Tibial nerve (tissue), 4 donors: ENCODE results near the gene FCN3. TPM values are rescaled to one million over a fixed set of nuclear protein-coding genes. Genes with fewer than 3 reads are reported as not detected.

Experiments
- DNase-seq, 2 donors: peaks; one replicate each; pipeline ENCODE4 v3.0.0-alpha.2; 2019; ENCODE audit warnings: low spot score in 2 of 2
- H3K27ac ChIP-seq, 4 donors: fragments of 200-600 bp; sonication (generic) in 3 of 4; one replicate each; pipeline ENCODE4 v1.5.1; 2017 to 2019; ENCODE audit warnings: mild to moderate bottlenecking in 1 of 4
- H3K27me3 ChIP-seq, 2 donors: fragments of 200-600 bp; sonication (generic) in 1 of 2; one replicate each; pipeline versions ENCODE4 v1.5.1 to v1.6.0; 2017 to 2019
- H3K36me3 ChIP-seq, 3 donors: fragments of 200-600 bp; sonication (generic); one replicate each; pipeline ENCODE4 v1.5.1; 2018 to 2019
- H3K4me1 ChIP-seq, 4 donors: fragments of 200-600 bp; sonication (generic) in 3 of 4; one replicate each; pipeline ENCODE4 v1.5.1; 2017 to 2019
- H3K4me3 ChIP-seq, 4 donors: fragments of 200-600 bp; sonication (generic) in 3 of 4; one replicate each; pipeline ENCODE4 v1.5.1; 2017 to 2019; ENCODE audit warnings: mild to moderate bottlenecking in 1 of 4, moderate library complexity in 1 of 4
- H3K9me3 ChIP-seq, 4 donors: fragments of 200-600 bp; sonication (generic) in 3 of 4; one replicate each; pipeline ENCODE4 v1.5.1; 2017 to 2019
- CTCF ChIP-seq, 5 experiments: fragments of 200-600 bp in 3 of 5; fragments of 450-650 bp in 2 of 5; sonication (generic) in 3 of 5; IDR thresholded peaks; one replicate each; pipeline ENCODE4 v1.5.1; 2016 to 2019; ENCODE audit warnings: antibody characterized with exemption in 5 of 5, mild to moderate bottlenecking in 3 of 5, moderate library complexity in 2 of 5
- EP300 ChIP-seq, 2 donors: sonication (generic); formaldehyde crosslinking; IDR thresholded peaks; one replicate each; pipeline ENCODE4 v1.6.1; 2017; ENCODE audit warnings: antibody characterized with exemption in 2 of 2, mild to moderate bottlenecking in 1 of 2
- POLR2A ChIP-seq, 2 donors: fragments of 450-650 bp; IDR thresholded peaks; one replicate each; pipeline ENCODE4 v1.6.1; 2017; ENCODE audit warnings: antibody characterized with exemption in 2 of 2, mild to moderate bottlenecking in 2 of 2, moderate library complexity in 2 of 2
- WGBS, 2 donors: methylation state at CpG; one replicate each; pipeline ENCODE4 v1.1.5; 2018; 5-methylcytosine and 5-hydroxymethylcytosine counted together
- total RNA-seq, 4 donors: library from RNA; depleted of rRNA; stranded (reverse); fragments of >200 nt; gene quantifications; one replicate each; pipeline ENCODE4 v1.1.0, GENCODE V29; 2016

The FCN3 gene
- total RNA-seq, 4 donors from 2014 or later, result 2.5 to 8.7 (median 3.7) TPM; not detected in 1

GRCh38 chr1:27358038-27358927 is 16.3 kb downstream of the FCN3 start:
- TF ChIP-seq POLR2A (IDR thresholded peaks at IDR 0.05), result no peak
- TF ChIP-seq EP300 (IDR thresholded peaks at IDR 0.05), result no peak
- TF ChIP-seq CTCF (IDR thresholded peaks at IDR 0.05), result no peak
- DNase-seq, result no peak
- peaks cover 0 to 31% (median 10%) of the 10 kb centered on the region in 4 donors for H3K4me1 ChIP-seq
- WGBS, 2 donors, result 90 to 93% methylated on average over 17 to 21 of the region's 21 CpGs
- H3K27me3 ChIP-seq, result no peaks in the 10 kb centered on the region
- H3K4me3 ChIP-seq, result no peak overlapping the region
- peaks cover 3 to 98% (median 12%) of the 10 kb centered on the region in 3 donors for H3K36me3 ChIP-seq
- no peaks in the 10 kb centered on the region for H3K9me3 ChIP-seq
- no peak overlapping the region for H3K27ac ChIP-seq

- Histone ChIP-seq H3K36me3 (peaks cover 3 to 95% (median 8%) of the 10 kb centered on the region in 3 donors), H3K27ac (peak overlapping the region in 1 of 4 donors; percentile 50), H3K27me3 (no peaks in the 10 kb centered on the region), H3K9me3 (no peaks in the 10 kb centered on the region), H3K4me1 (peaks cover 0 to 29% (median 10%) of the 10 kb centered on the region in 4 donors), H3K4me3 (peak overlapping the region in 1 of 4 donors; percentile 49)
- no peak for TF ChIP-seq EP300 (IDR thresholded peaks at IDR 0.05)
- peak in 1 of 2 donors; percentile 11 for TF ChIP-seq POLR2A (IDR thresholded peaks at IDR 0.05)
- TF ChIP-seq CTCF (IDR thresholded peaks at IDR 0.05), result peak; percentile 92 to 98 (median 98)
- WGBS, 2 donors, result 40 to 45% methylated on average over 23 to 37 of the region's 40 CpGs
- DNase-seq, result peak in 1 of 2 donors; percentile 52
Measured at GRCh38 chr1:27357281-27358037, 17.2 kb downstream of the FCN3 start.

- no peak for TF ChIP-seq CTCF (IDR thresholded peaks at IDR 0.05)
- Histone ChIP-seq H3K9me3 (no peaks in the 10 kb centered on the region), H3K4me1 (peaks cover 0 to 29% (median 10%) of the 10 kb centered on the region in 4 donors), H3K27ac (peak overlapping the region in 1 of 4 donors; percentile 8), H3K27me3 (no peaks in the 10 kb centered on the region), H3K4me3 (no peak overlapping the region), H3K36me3 (peaks cover 3 to 88% (median 7%) of the 10 kb centered on the region in 3 donors)
- DNase-seq, result no peak
- WGBS, 2 donors, result 75 to 83% methylated on average over 18 to 37 of the region's 37 CpGs
Measured at GRCh38 chr1:27356619-27357280, 17.9 kb downstream of the FCN3 start.

GRCh38 chr1:27356277-27356618 is 18.4 kb downstream of the FCN3 start:
- TF ChIP-seq POLR2A (IDR thresholded peaks at IDR 0.05), result no peak
- no peak for TF ChIP-seq EP300 (IDR thresholded peaks at IDR 0.05)
- TF ChIP-seq CTCF (IDR thresholded peaks at IDR 0.05), result no peak

More at GRCh38 chr1:27356277-27356618, 18.4 kb downstream of the FCN3 start:
- peaks cover 3 to 83% (median 7%) of the 10 kb centered on the region in 3 donors for H3K36me3 ChIP-seq
- H3K9me3 ChIP-seq, result no peaks in the 10 kb centered on the region
- DNase-seq, result no peak
- peaks cover 0 to 33% (median 11%) of the 10 kb centered on the region in 4 donors for H3K4me1 ChIP-seq
- H3K27ac ChIP-seq, result peak overlapping the region in 1 of 4 donors; percentile 8
- H3K27me3 ChIP-seq, result no peaks in the 10 kb centered on the region
- WGBS, 2 donors, result 89 to 90% methylated on average over 13 of the region's 13 CpGs
- no peak overlapping the region for H3K4me3 ChIP-seq
